K562 (cell line): ENCODE results near the gene C1RL. TPM values are rescaled to one million over a fixed set of nuclear protein-coding genes. Genes with fewer than 3 reads are reported as not detected.
A peak's percentile ranks its signal among the peaks of the same experiment; 100 is the strongest.

Experiments
- ATAC-seq: fragments of 200-7000 bp; cut with Tn5 transposase; 3 replicates; pipeline ENCODE4 v1.9.1; 2020; ENCODE audit warnings: moderate library complexity
- BruUV-seq: library from RNA; stranded (reverse); fragments of 400-500 nt; replicated peaks from 2 replicates; lab custom pipeline; 2021; lab: Mats Ljungman, UMichigan
- CTCF ChIA-PET: fragments of 300-600 bp; formaldehyde crosslinking; extraction: SDS; loops from one replicate; lab custom pipeline; 2021; ENCODE audit warnings: low intra/inter-chr PET ratio; lab: Yijun Ruan, JAX
- POLR2A ChIA-PET: fragments of 300-600, 350-650 bp; sonication (Branson Sonifier 250); formaldehyde crosslinking; extraction: SDS; loops from one replicate; lab custom pipeline; 2021; ENCODE audit warnings: antibody characterized with exemption, inconsistent platforms; lab: Yijun Ruan, JAX
- DNase-seq, 4 experiments: peaks; one replicate each; pipeline versions ENCODE4 v3.0.0 to v3.0.0-alpha.2; 2011 to 2018; ENCODE audit warnings: low spot score in 3 of 4, mixed read lengths in 3 of 4; ENCODE audit errors: extremely low read depth in 1 of 4
- FAIRE-seq: peaks from 2 replicates; lab custom pipeline; 2011; peaks lifted over from hg19 to GRCh38; lab: Jason Lieb, UNC
- H2AFZ ChIP-seq: 2 replicates; pipeline ENCODE4 v1.6.0; 2011; ENCODE audit warnings: low read depth, low read length, control low read depth, inconsistent platforms
- H3K27ac ChIP-seq: fragments of 200-600 bp; 3 replicates; pipeline ENCODE4 v1.8.0; 2011; ENCODE audit warnings: low read depth, mild to moderate bottlenecking, control low read depth, inconsistent platforms, low read length, moderate library complexity, mixed read lengths; ENCODE audit errors: extremely low read depth
- H3K27me3 ChIP-seq, 2 experiments: fragments of 300-600 bp in 1 of 2; 2 replicates in 1 of 2; 3 replicates in 1 of 2; pipeline versions ENCODE4 v1.6.0 to v1.8.0; 2011; ENCODE audit warnings: inconsistent platforms in 2 of 2, low read length in 2 of 2, mild to moderate bottlenecking in 1 of 2, mixed read lengths in 1 of 2, moderate library complexity in 1 of 2; ENCODE audit not compliant: control insufficient read depth in 2 of 2, insufficient read depth in 2 of 2
- H3K36me3 ChIP-seq: fragments of 300-600 bp; 3 replicates; pipeline ENCODE4 v1.8.0; 2011; ENCODE audit warnings: mild to moderate bottlenecking, low read length, inconsistent platforms; ENCODE audit not compliant: control insufficient read depth, insufficient read depth
- H3K4me1 ChIP-seq, 2 experiments: fragments of 200-600 bp in 1 of 2; replicated peaks in 1 of 2; 2 replicates in 1 of 2; 3 replicates in 1 of 2; pipeline versions ENCODE4 v1.5.1 to v1.8.0; 2011; ENCODE audit warnings: inconsistent platforms in 2 of 2, low read length in 2 of 2, mild to moderate bottlenecking in 1 of 2, mixed read lengths in 1 of 2, moderate library complexity in 1 of 2; ENCODE audit not compliant: control insufficient read depth in 2 of 2, insufficient read depth in 2 of 2
- H3K4me2 ChIP-seq: 2 replicates; pipeline ENCODE4 v1.6.1; 2011; ENCODE audit warnings: low read length, control low read depth, inconsistent platforms, mixed read lengths; ENCODE audit not compliant: insufficient read depth
- H3K4me3 ChIP-seq: fragments of 200-600 bp; sonication (generic), shearing (Covaris generic); 2 replicates; pipeline ENCODE4 v1.5.1; 2016; ENCODE audit warnings: control low read depth, inconsistent platforms
- H3K79me2 ChIP-seq: fragments of 200-600 bp; 3 replicates; pipeline ENCODE4 v1.8.0; 2011; ENCODE audit warnings: low read length, inconsistent platforms; ENCODE audit not compliant: control insufficient read depth, insufficient read depth
- H3K9ac ChIP-seq, 2 experiments: 2 replicates each; pipeline versions ENCODE4 v1.6.0 to v1.6.1; 2011; ENCODE audit warnings: low read depth in 2 of 2, low read length in 2 of 2, control low read depth in 1 of 2, inconsistent platforms in 1 of 2, mild to moderate bottlenecking in 1 of 2, mixed read lengths in 1 of 2; ENCODE audit not compliant: insufficient read depth in 1 of 2
- H3K9me1 ChIP-seq: one replicate; pipeline ENCODE4 v1.6.0; 2011; ENCODE audit warnings: inconsistent platforms, mild to moderate bottlenecking, low read length, moderate library complexity; ENCODE audit not compliant: control insufficient read depth, insufficient read depth
- H3K9me3 ChIP-seq: replicated peaks from 2 replicates; pipeline ENCODE4 v1.5.1; 2011; ENCODE audit warnings: low read depth, low read length, inconsistent platforms; ENCODE audit not compliant: control insufficient read depth, insufficient read depth
- H4K20me1 ChIP-seq: replicated peaks from 2 replicates; pipeline ENCODE4 v1.6.1; 2011; ENCODE audit warnings: low read length, inconsistent platforms, mixed read lengths; ENCODE audit not compliant: control insufficient read depth, insufficient read depth
- L3MBTL2 ChIP-seq: fragments of 450-650 bp; IDR thresholded peaks from 2 replicates; pipeline ENCODE4 v1.6.1; 2016; ENCODE audit warnings: mild to moderate bottlenecking, moderate library complexity
- MAFK ChIP-seq: IDR thresholded peaks from 2 replicates; pipeline ENCODE4 v1.6.1; 2011; ENCODE audit warnings: low read length, improper control_type of control experiment
- NRF1 ChIP-seq, 2 experiments: fragments of 450-650 bp; IDR thresholded peaks in 1 of 2; conservative IDR thresholded peaks in 1 of 2; 2 replicates each; pipeline ENCODE4 v1.6.1; 2014; ENCODE audit warnings: mild to moderate bottlenecking in 2 of 2
- PTRF ChIP-seq: fragments of 450-650 bp; IDR thresholded peaks from 2 replicates; pipeline ENCODE4 v1.6.1; 2016; ENCODE audit warnings: mild to moderate bottlenecking, missing genetic modification characterization, missing compliant biosample characterization
- RBBP5 ChIP-seq: fragments of 200-600 bp; sonication (generic); IDR thresholded peaks from 2 replicates; pipeline ENCODE4 v1.6.1; 2012; ENCODE audit warnings: borderline replicate concordance, mild to moderate bottlenecking, low read length, control low read depth, inconsistent platforms; ENCODE audit not compliant: insufficient read depth, poor library complexity, severe bottlenecking
- ZNF175 ChIP-seq: fragments of 200-800 bp; sonication (Bioruptor generic); IDR thresholded peaks from 2 replicates; pipeline ENCODE4 v1.6.1; 2016; ENCODE audit warnings: low read depth, mild to moderate bottlenecking, missing genetic modification characterization, missing compliant biosample characterization
- ZNF695 ChIP-seq: fragments of 450-650 bp; formaldehyde crosslinking; IDR thresholded peaks from 2 replicates; pipeline ENCODE4 v1.4.0; 2020; ENCODE audit warnings: mild to moderate bottlenecking, moderate library complexity
- WGBS: fragments of 100-300 bp; shearing (Covaris generic); methylation state at CpG from one replicate; pipeline ENCODE4 v1.1.6; 2016; ENCODE audit warnings: low coverage, mixed read lengths; ENCODE audit not compliant: insufficient coverage; ENCODE audit errors: missing lambda C conversion rate; 5-methylcytosine and 5-hydroxymethylcytosine counted together
- in situ Hi-C: fragments of 300-500 bp; cut with MboI; formaldehyde crosslinking; loops from 4 replicates; pipeline ENCODE4 v1.15.0; 2018; ENCODE audit warnings: inconsistent platforms, mixed read lengths
- intact Hi-C: fragments of 100-400 bp; cut with micrococcal nuclease; formaldehyde crosslinking; loops from 2 replicates; pipeline ENCODE4 v1.14.2; 2022
- polyA plus RNA-seq, 8 experiments: library from polyadenylated mRNA; depleted of rRNA in 4 of 8; stranded (reverse) in 5 of 8; unstranded in 3 of 8; fragments of >200 nt; fragmentation: Nextera tagmentation in 2 of 8; fragmentation: Illumina TruSeq in 1 of 8; extraction: Ambion mirVana in 2 of 8; extraction: Trizol in 1 of 8; gene quantifications; 2 replicates each; pipeline versions ENCODE4 v1.2.1 to v1.2.3, GENCODE V29; 2011 to 2014; ENCODE audit warnings: inconsistent platforms in 1 of 8, missing spikeins in 1 of 8
- total RNA-seq, 7 experiments: library from RNA; depleted of rRNA in 6 of 7; stranded (reverse); fragments of >200 nt in 6 of 7; fragmentation: Illumina TruSeq in 2 of 7; extraction: Trizol in 2 of 7; gene quantifications; 2 replicates each; pipeline versions ENCODE4 v1.2.1 to v1.2.3, GENCODE V29; 2011 to 2021; ENCODE audit warnings: low replicate concordance in 1 of 7
- TF ChIP-seq, protein P1 (sequence below), 2 experiments: IDR thresholded peaks; 2 replicates each; pipeline ENCODE4 v1.6.1; 2011; ENCODE audit warnings: borderline replicate concordance in 1 of 2, control low read depth in 1 of 2, low read depth in 1 of 2, low read length in 1 of 2, mild to moderate bottlenecking in 1 of 2, mixed read lengths in 1 of 2, moderate library complexity in 1 of 2; ENCODE audit not compliant: insufficient read depth in 1 of 2, insufficient read length in 1 of 2, poor library complexity in 1 of 2, severe bottlenecking in 1 of 2; ENCODE audit errors: extremely low read depth in 1 of 2

Gene C1RL
- total and polyA plus RNA-seq, 9 of the 15 experiments (the other 6 are each of a cell fraction or from before 2014, with no cell fraction given), result 1.4 to 10.7 (median 8.0) TPM

DNA sequence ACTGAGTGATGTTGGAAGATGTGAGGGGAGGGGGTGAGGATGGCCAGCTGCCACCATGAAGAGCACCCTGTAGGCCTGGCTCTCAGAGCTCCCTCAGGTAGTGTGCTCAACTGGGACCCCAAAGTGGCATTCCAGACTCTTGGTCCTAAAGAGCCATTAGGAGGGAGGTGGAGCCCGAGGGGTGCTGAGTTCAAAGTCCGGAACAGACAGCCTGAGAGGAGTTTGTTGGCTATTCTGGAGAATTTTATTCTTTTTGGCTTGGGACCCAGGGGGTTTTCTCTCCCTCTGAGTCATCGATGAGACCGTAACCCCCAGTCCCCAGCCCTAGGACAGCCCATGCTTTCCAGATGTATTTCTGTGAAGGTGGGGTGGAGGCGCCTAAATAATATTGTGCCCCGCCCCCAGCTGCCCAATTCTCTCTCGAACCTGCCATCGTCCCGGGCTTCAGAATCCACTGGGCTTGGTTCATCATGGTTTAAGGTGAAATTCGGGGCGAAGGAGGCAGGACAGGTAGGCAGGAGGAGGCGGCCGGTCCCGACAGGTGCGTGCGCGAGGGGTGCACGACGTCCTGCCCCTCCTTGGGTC lies 20.4 kb upstream of the C1RL start:
- TF ChIP-seq NRF1 (conservative IDR thresholded peaks at IDR 0.05 in 1 of 2, IDR thresholded peaks at IDR 0.05 in 1 of 2) (peak in 1 of 2 experiments; percentile 30; a peak in 1 of 4 replicates), MAFK (no peak), RBBP5 (peak; percentile 4), L3MBTL2 (0 out of 2 replicates have a peak, but pooled peaks have one; percentile 34), ZNF695 (CRISPR knock-in tag) (no peak), ZNF175 (no peak), PTRF (tag) (no peak)
- TF ChIP-seq, protein P1, sequence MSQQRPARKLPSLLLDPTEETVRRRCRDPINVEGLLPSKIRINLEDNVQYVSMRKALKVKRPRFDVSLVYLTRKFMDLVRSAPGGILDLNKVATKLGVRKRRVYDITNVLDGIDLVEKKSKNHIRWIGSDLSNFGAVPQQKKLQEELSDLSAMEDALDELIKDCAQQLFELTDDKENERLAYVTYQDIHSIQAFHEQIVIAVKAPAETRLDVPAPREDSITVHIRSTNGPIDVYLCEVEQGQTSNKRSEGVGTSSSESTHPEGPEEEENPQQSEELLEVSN (IDR thresholded peaks at IDR 0.05; ENCODE audit: borderline replicate concordance in 1 of 2, extremely low read depth in 1 of 2, insufficient read depth in 1 of 2, insufficient read length in 1 of 2, low read depth in 1 of 2, low read length in 1 of 2, poor library complexity in 1 of 2, severe bottlenecking in 1 of 2), result peak in 1 of 2 experiments; percentile 11
- Histone ChIP-seq H3K9me1 (no peaks in the 10 kb centered on the region), H3K36me3 (peaks cover 9% of the 10 kb centered on the region; the same call in 2 of the 3 replicates), H3K4me2 (peak overlapping the region; percentile 87), H4K20me1 (0 out of 2 replicates have a peak, but pooled peaks cover 2% of the 10 kb centered on the region), H3K27ac (peak overlapping the region; percentile 81), H3K27me3 (no peaks in the 10 kb centered on the region), H3K9ac (peak overlapping the region; percentile 30 to 91), H3K9me3 (no peaks in the 10 kb centered on the region), H3K79me2 (peaks cover 35% of the 10 kb centered on the region), H3K4me3 (peak overlapping the region; percentile 61), H3K4me1 (peaks cover 39 to 60% of the 10 kb centered on the region in 2 experiments), H2AFZ (peak overlapping the region; percentile 84)
- FAIRE-seq (no peak), DNase-seq (peak in 1 of 4 experiments; percentile 24), ATAC-seq (no peak)
- 13% methylated on average over 11 of the region's 19 CpGs for WGBS
- no TSS peak for BruUV-seq
- in situ Hi-C loops, result no loop called here
- intact Hi-C loops, result no loop called here
- CTCF ChIA-PET, result no interaction called here
- POLR2A ChIA-PET, result interaction anchor here (0.7 to 1.1 kb wide), 3 partner anchors 9 to 261 kb away, joined by 3 read pairs; no protein-coding TSS in a partner anchor
